Measurements from ENCODE around the gene CHMP2A. TPM values are rescaled to one million over a fixed set of nuclear protein-coding genes. Genes with fewer than 3 reads are reported as not detected.

Gene CHMP2A
- total and polyA plus RNA-seq, 2 of the 8 experiments (the other 6 are each of a cell fraction or from before 2014, with no cell fraction given): 70.0 to 132 TPM

GRCh38 chr19:58513694-58514563 is 41.0 kb downstream of the CHMP2A start:
- Histone ChIP-seq H2AK5ac (ENCODE audit: low read depth, low read length) (peak overlapping the region; percentile 29; the same call in 1 of the 2 replicates), H3K4me2 (ENCODE audit: insufficient read depth in 1 of 2, low read depth in 2 of 2, low read length in 2 of 2) (peak overlapping the region; percentile 58 to 93), H3K9me3 (ENCODE audit: insufficient read depth in 2 of 2, low read depth in 1 of 2, low read length in 1 of 2) (no peaks in the 10 kb centered on the region), H4K20me1 (replicated peaks in 1 of 2; ENCODE audit: control insufficient read depth in 1 of 2, insufficient read depth in 2 of 2, low read length in 2 of 2) (peaks cover 2 to 9% of the 10 kb centered on the region in 2 experiments), H3K79me1 (ENCODE audit: low read depth, low read length) (peaks cover 5% of the 10 kb centered on the region), H3K14ac (ENCODE audit: insufficient read length) (no peak overlapping the region), H2AFZ (ENCODE audit: low read length) (peak overlapping the region; percentile 69; the same call in 1 of the 2 replicates), H2BK12ac (ENCODE audit: low read depth, low read length) (no peak overlapping the region), H3K4me1 (replicated peaks in 1 of 4; ENCODE audit: control insufficient read depth in 3 of 4, insufficient read depth in 4 of 4, low read length in 3 of 4) (peaks cover 0 to 28% (median 16%) of the 10 kb centered on the region in 4 experiments; a peak in 6 of 7 replicates), H2BK5ac (ENCODE audit: low read depth, low read length) (peak overlapping the region; percentile 80), H3K36me3 (ENCODE audit: control insufficient read depth in 2 of 4, insufficient read depth in 4 of 4, low read length in 3 of 4) (peaks cover 0 to 9% (median 2%) of the 10 kb centered on the region in 4 experiments; a peak in 2 of 8 replicates), H3K79me2 (ENCODE audit: control insufficient read depth in 1 of 2, insufficient read depth in 2 of 2, low read length in 2 of 2) (peaks cover 0 to 17% of the 10 kb centered on the region in 2 experiments; a peak in 1 of 4 replicates), H4K8ac (ENCODE audit: extremely low read depth, insufficient read depth, low read length) (peak overlapping the region; percentile 96), H3K27me3 (replicated peaks in 1 of 4; ENCODE audit: control insufficient read depth in 3 of 4, extremely low read depth in 1 of 4, insufficient read depth in 3 of 4, low read length in 3 of 4) (no peaks in the 10 kb centered on the region), H2BK15ac (ENCODE audit: low read length) (no peak overlapping the region), H3K23ac (ENCODE audit: insufficient read length) (no peak overlapping the region), H3K4me3 (ENCODE audit: extremely low read depth in 1 of 4, insufficient read depth in 2 of 4, low read depth in 3 of 4, low read length in 4 of 4) (peak overlapping the region; percentile 37 to 70 (median 52)), H2BK120ac (replicated peaks; ENCODE audit: low read depth, low read length) (no peak overlapping the region), H2BK20ac (ENCODE audit: low read length) (no peak overlapping the region), H3K9ac (replicated peaks in 1 of 4; ENCODE audit: extremely low read depth in 1 of 4, low read depth in 3 of 4, low read length in 3 of 4) (peak overlapping the region in 3 of 4 experiments; percentile 24 to 74 (median 60); a peak in 5 of 7 replicates), H4K5ac (ENCODE audit: insufficient read length, low read depth, low read length) (peak overlapping the region; percentile 75), H3K18ac (ENCODE audit: extremely low read depth, low read length) (peak overlapping the region; percentile 67; the same call in 1 of the 2 replicates), H3K27ac (ENCODE audit: low read depth, low read length) (peak overlapping the region; percentile 56; the same call in 1 of the 2 replicates), H3K23me2 (ENCODE audit: low read depth, low read length) (peaks cover 11% of the 10 kb centered on the region), H3K4ac (replicated peaks; ENCODE audit: insufficient read length, low read depth, low read length) (peak overlapping the region; percentile 41), H3K56ac (replicated peaks; ENCODE audit: insufficient read length, low read depth, low read length) (peak overlapping the region; percentile 36), H4K91ac (replicated peaks; ENCODE audit: insufficient read length, low read length) (peak overlapping the region; percentile 97)
- 20% methylated on average over 45 of the region's 66 CpGs; no CpG with 5 or more reads in 1 of the 2 experiments for WGBS, 2 experiments (ENCODE audit: extremely low coverage in 1 of 2, insufficient coverage in 1 of 2, insufficient read length in 1 of 2, insufficient replicate concordance in 2 of 2, low coverage in 1 of 2, low lambda C conversion rate in 2 of 2, missing lambda C conversion rate in 1 of 2)
- FAIRE-seq (no peak), DNase-seq (ENCODE audit: low read depth in 1 of 2, low spot score in 2 of 2) (peak; percentile 92 to 97)
- POLR2A ChIA-PET (ENCODE audit: partially characterized antibody): interaction anchor here (0.5 to 21.3 kb wide), 10 partner anchors 9 to 202 kb away, joined by 3 to 650 read pairs (median 3); partner anchors contain the start of genes CHMP2A, TRIM28, UBE2M and ZNF837
- CTCF ChIA-PET (ENCODE audit: partially characterized antibody): interaction anchor here (0.6 to 1.8 kb wide), 11 partner anchors 13 to 161 kb away, joined by 3 to 10 read pairs (median 4); partner anchors contain the start of genes A1BG, UBE2M and ZNF446
- TF ChIP-seq CTBP2 (IDR thresholded peaks at IDR 0.05; ENCODE audit: borderline replicate concordance, insufficient read depth, insufficient read length, low read length) (no peak), RXRA (IDR thresholded peaks at IDR 0.05; ENCODE audit: insufficient read depth, low read depth, low read length) (0 out of 2 replicates have a peak, but pooled peaks have one; percentile 5), USF2 (IDR thresholded peaks at IDR 0.05; ENCODE audit: low read length) (peak; percentile 39; the same call in 1 of the 2 replicates), RNF2 (IDR thresholded peaks at IDR 0.05; ENCODE audit: borderline replicate concordance, low read depth, low read length, missing control alignments, poor library complexity, severe bottlenecking) (no peak), ATF3 (IDR thresholded peaks at IDR 0.05; ENCODE audit: insufficient read depth, low read depth, low read length) (no peak), MAFK (IDR thresholded peaks at IDR 0.05; ENCODE audit: low read depth, low read length) (no peak; the same call in 1 of the 2 replicates), TBP (IDR thresholded peaks at IDR 0.05; ENCODE audit: low read depth, low read length) (peak; percentile 60; the same call in 1 of the 2 replicates)

All from H1 (cell line).